ENCODE data around the gene SLIT3.

GRCh38 chr5:169036079-169036805, 264.7 kb downstream of the SLIT3 start:
- TF ChIP-seq CTCF (conservative IDR thresholded peaks at IDR 0.05; ENCODE audit: low read depth in 2 of 2) = no peak
- no peak for TF ChIP-seq EZH2 (IDR thresholded peaks at IDR 0.05; ENCODE audit: low read depth, unreplicated experiment)
- no peak for TF ChIP-seq REST (IDR thresholded peaks at IDR 0.05; ENCODE audit: unreplicated experiment)
- no peak for TF ChIP-seq EZH2phosphoT487 (IDR thresholded peaks at IDR 0.05; ENCODE audit: unreplicated experiment)
- no peak for TF ChIP-seq POLR2AphosphoS5 (IDR thresholded peaks at IDR 0.05; ENCODE audit: low read depth)
- no peak for TF ChIP-seq ZNF331 (CRISPR knock-in tag; IDR thresholded peaks at IDR 0.05; ENCODE audit: low read depth)
- no peak for TF ChIP-seq ETS1 (IDR thresholded peaks at IDR 0.05)

Measured in GM23338 (cell line).